Activated naive CD8-positive, alpha-beta T cell treated with anti-CD3 and anti-CD28 coated beads for 36 hours (primary cell): ENCODE data around the gene PLEKHG3. TPM values are rescaled to one million over a fixed set of nuclear protein-coding genes. Genes with fewer than 3 reads are reported as not detected.

Experiments used
- DNase-seq: peaks from one replicate; pipeline ENCODE4 v3.0.0; 2021
- H3K27ac Mint-ChIP-seq: one replicate; pipeline ENCODE4 v1.8.0; 2022; ENCODE audit warnings: mild to moderate bottlenecking, moderate library complexity, mixed read lengths
- H3K27me3 Mint-ChIP-seq: one replicate; pipeline ENCODE4 v1.8.0; 2022; ENCODE audit warnings: mild to moderate bottlenecking, mixed read lengths
- H3K36me3 Mint-ChIP-seq: one replicate; pipeline ENCODE4 v1.8.0; 2021; ENCODE audit warnings: mild to moderate bottlenecking, mixed read lengths
- H3K4me1 Mint-ChIP-seq: one replicate; pipeline ENCODE4 v1.8.0; 2021; ENCODE audit warnings: mixed read lengths
- H3K4me3 Mint-ChIP-seq: one replicate; pipeline ENCODE4 v1.8.0; 2022; ENCODE audit warnings: mild to moderate bottlenecking, moderate library complexity, mixed read lengths
- H3K9me3 Mint-ChIP-seq: one replicate; pipeline ENCODE4 v1.8.0; 2022; ENCODE audit warnings: mixed read lengths
- total RNA-seq, 2 experiments: library from RNA; stranded (reverse); gene quantifications; one replicate each; pipeline ENCODE4 v1.2.3, GENCODE V29; 2021

PLEKHG3 gene
- total RNA-seq, 2 experiments from 2014 or later, result 0.12 TPM; not detected in 1

DNA sequence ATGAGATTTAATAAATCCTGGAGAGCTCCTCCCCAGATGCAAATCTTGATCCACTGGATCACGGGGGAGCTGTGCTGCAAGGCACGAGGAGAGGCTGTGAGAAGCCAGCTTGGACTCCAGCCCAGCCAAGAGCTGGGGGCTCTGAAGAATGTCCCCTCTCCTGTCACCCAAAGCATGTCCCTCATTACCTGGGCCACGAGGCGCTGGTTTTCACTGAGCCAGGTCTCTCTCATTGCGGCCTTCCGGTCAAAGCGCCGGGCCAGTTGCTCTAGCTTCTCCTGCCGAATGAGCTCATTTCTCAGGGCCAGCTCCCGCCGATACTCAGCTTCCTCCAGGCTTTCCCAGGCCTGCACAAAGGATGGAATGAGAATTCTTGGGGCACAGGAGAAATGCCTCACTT is 92.1 kb downstream of the PLEKHG3 start:
- H3K9me3 Mint-ChIP-seq, result no peaks in the 10 kb centered on the region
- H3K27ac Mint-ChIP-seq, result no peak overlapping the region
- no peak overlapping the region for H3K4me3 Mint-ChIP-seq
- DNase-seq, result no peak
- H3K27me3 Mint-ChIP-seq, result no peaks in the 10 kb centered on the region
- H3K4me1 Mint-ChIP-seq, result no peaks in the 10 kb centered on the region
- no peaks in the 10 kb centered on the region for H3K36me3 Mint-ChIP-seq

DNA sequence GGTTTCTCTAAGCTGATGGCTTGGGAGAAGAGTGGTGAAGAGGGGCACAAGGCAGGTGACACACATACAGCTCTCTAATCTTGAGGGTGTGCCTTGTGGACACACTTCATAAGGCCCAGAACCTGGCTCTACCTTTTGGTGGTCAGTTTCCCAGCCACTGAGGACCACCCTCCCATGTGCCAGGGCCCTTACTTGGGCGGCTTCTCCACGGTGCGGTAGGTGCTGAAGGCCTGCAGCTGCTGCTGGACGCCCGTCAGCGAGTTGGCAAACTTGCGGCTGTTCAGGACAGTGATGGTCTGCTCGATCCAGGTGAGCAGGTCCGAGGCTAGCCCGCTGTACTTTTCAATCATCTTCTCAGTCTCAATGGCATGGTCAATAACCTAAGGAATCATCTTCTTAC is 95.3 kb downstream of the PLEKHG3 start:
- no peaks in the 10 kb centered on the region for H3K9me3 Mint-ChIP-seq
- DNase-seq, result no peak
- H3K4me1 Mint-ChIP-seq, result no peaks in the 10 kb centered on the region
- H3K27ac Mint-ChIP-seq, result no peak overlapping the region
- no peaks in the 10 kb centered on the region for H3K27me3 Mint-ChIP-seq
- no peak overlapping the region for H3K4me3 Mint-ChIP-seq
- no peaks in the 10 kb centered on the region for H3K36me3 Mint-ChIP-seq

Other genes with a start within 250 kb of the PLEKHG3 start
- 1 to 10 TPM; 1.2 to 1.4 TPM for gene AKAP5, start 238.9 kb upstream of the PLEKHG3 start, total RNA-seq
- gene ZBTB25, start 200.6 kb upstream of the PLEKHG3 start, total RNA-seq, result 10 to 100 TPM; 24.0 to 26.0 TPM
- gene ZBTB1, start 199.7 kb upstream of the PLEKHG3 start, total RNA-seq, result 10 to 100 TPM; 43.3 to 43.9 TPM
- 1 to 10 TPM; 1.9 to 2.0 TPM for gene HSPA2, start 163.7 kb upstream of the PLEKHG3 start, total RNA-seq
- gene PPP1R36, start 154.5 kb upstream of the PLEKHG3 start, total RNA-seq, result under 1 TPM; 0.18 to 0.25 TPM
- gene SPTB, start 175.5 kb downstream of the PLEKHG3 start, total RNA-seq, result under 1 TPM; 0.31 to 0.32 TPM
- gene CHURC1, start 210.0 kb downstream of the PLEKHG3 start, total RNA-seq, result 10 to 100 TPM; 49.8 to 59.2 TPM
- gene GPX2, start 238.3 kb downstream of the PLEKHG3 start, total RNA-seq, result not detected